Loucy (cell line): ENCODE measurements around the gene INVS.
"Not testable (repeated sequence)": the region's sequence is repeated elsewhere in the genome, so short reads cannot be mapped to it uniquely, and the experiment has no call there.

Experiments
- H2AFZ ChIP-seq: fragments of 200-600 bp; sonication (generic); 2 replicates; pipeline ENCODE4 v1.6.0; 2016; ENCODE audit warnings: antibody characterized with exemption, mild to moderate bottlenecking, low read length, moderate library complexity
- H3F3A ChIP-seq: fragments of 200-600 bp; 2 replicates; pipeline ENCODE4 v1.6.0; 2016; ENCODE audit warnings: antibody characterized with exemption, low read depth, mild to moderate bottlenecking
- H3K27me3 ChIP-seq: fragments of 200-600 bp; sonication (generic); 2 replicates; pipeline ENCODE4 v1.6.1; 2014; ENCODE audit warnings: low read length, mild to moderate bottlenecking; ENCODE audit not compliant: insufficient read depth, poor library complexity, severe bottlenecking
- H3K36me3 ChIP-seq: fragments of 200-600 bp; sonication (generic); 2 replicates; pipeline ENCODE4 v1.6.1; 2016; ENCODE audit warnings: low read length; ENCODE audit not compliant: insufficient read depth
- H3K4me1 ChIP-seq: fragments of 200-600 bp; sonication (generic); 2 replicates; pipeline ENCODE4 v1.5.1; 2014; ENCODE audit warnings: low read length, mild to moderate bottlenecking; ENCODE audit not compliant: insufficient read depth, poor library complexity, severe bottlenecking
- H3K4me2 ChIP-seq: fragments of 200-600 bp; sonication (generic); 2 replicates; pipeline ENCODE4 v1.6.0; 2014; ENCODE audit warnings: antibody characterized with exemption, low read length, low read depth, mild to moderate bottlenecking; ENCODE audit not compliant: poor library complexity, severe bottlenecking
- H3K4me3 ChIP-seq: fragments of 200-600 bp; sonication (generic); 2 replicates; pipeline ENCODE4 v1.5.1; 2014; ENCODE audit warnings: low read length, mild to moderate bottlenecking, mixed read lengths; ENCODE audit not compliant: poor library complexity, severe bottlenecking
- H3K79me2 ChIP-seq: fragments of 200-600 bp; sonication (generic); 2 replicates; pipeline ENCODE4 v1.6.1; 2014; ENCODE audit warnings: low read length; ENCODE audit not compliant: insufficient read depth
- H3K9ac ChIP-seq: fragments of 200-600 bp; sonication (generic); 2 replicates; pipeline ENCODE4 v1.6.0; 2014; ENCODE audit warnings: mild to moderate bottlenecking, low read depth, low read length, moderate library complexity; ENCODE audit not compliant: poor library complexity, severe bottlenecking
- H3K9me2 ChIP-seq: fragments of 200-600 bp; sonication (generic); replicated peaks from 2 replicates; pipeline ENCODE4 v1.6.1; 2016; ENCODE audit warnings: low read depth, low read length, mixed read lengths
- H3K9me3 ChIP-seq: fragments of 200-600 bp; sonication (generic); 2 replicates; pipeline ENCODE4 v1.6.1; 2014; ENCODE audit warnings: mild to moderate bottlenecking, antibody characterized with exemption, low read length, low read depth; ENCODE audit not compliant: insufficient read depth
- H4K20me1 ChIP-seq: fragments of 200-600 bp; sonication (generic); 2 replicates; pipeline ENCODE4 v1.6.0; 2014; ENCODE audit warnings: antibody characterized with exemption, low read length, mild to moderate bottlenecking; ENCODE audit not compliant: insufficient read depth, poor library complexity, severe bottlenecking
- EZH2phosphoT487 ChIP-seq: fragments of 200-600 bp; IDR thresholded peaks from 2 replicates; pipeline ENCODE4 v1.6.1; 2018; ENCODE audit warnings: antibody characterized with exemption, mild to moderate bottlenecking, moderate library complexity, borderline replicate concordance
- TF ChIP-seq, protein P1 (sequence below): fragments of 200-600 bp; sonication (generic); conservative IDR thresholded peaks from 2 replicates; pipeline ENCODE4 v1.5.1; 2014; ENCODE audit warnings: mild to moderate bottlenecking, antibody characterized with exemption, low read length

Gene INVS

GRCh38 chr9:100145167-100145934, 46.3 kb downstream of the INVS start:
- H3F3A ChIP-seq, H3K9ac ChIP-seq, H3K9me3 ChIP-seq, H4K20me1 ChIP-seq, H3K9me2 ChIP-seq, H3K4me2 ChIP-seq, H3K4me3 ChIP-seq, H3K36me3 ChIP-seq, H3K4me1 ChIP-seq, H2AFZ ChIP-seq, H3K27me3 ChIP-seq, H3K79me2 ChIP-seq: not testable (repeated sequence)

GRCh38 chr9:100145976-100146375, 46.9 kb downstream of the INVS start:
- not testable (repeated sequence) for H3K4me3 ChIP-seq, H3K9me3 ChIP-seq, H3K9ac ChIP-seq, H3K79me2 ChIP-seq, H2AFZ ChIP-seq, H3K9me2 ChIP-seq, H3F3A ChIP-seq, H3K27me3 ChIP-seq, H3K4me2 ChIP-seq, H3K4me1 ChIP-seq, H4K20me1 ChIP-seq, H3K36me3 ChIP-seq

DNA sequence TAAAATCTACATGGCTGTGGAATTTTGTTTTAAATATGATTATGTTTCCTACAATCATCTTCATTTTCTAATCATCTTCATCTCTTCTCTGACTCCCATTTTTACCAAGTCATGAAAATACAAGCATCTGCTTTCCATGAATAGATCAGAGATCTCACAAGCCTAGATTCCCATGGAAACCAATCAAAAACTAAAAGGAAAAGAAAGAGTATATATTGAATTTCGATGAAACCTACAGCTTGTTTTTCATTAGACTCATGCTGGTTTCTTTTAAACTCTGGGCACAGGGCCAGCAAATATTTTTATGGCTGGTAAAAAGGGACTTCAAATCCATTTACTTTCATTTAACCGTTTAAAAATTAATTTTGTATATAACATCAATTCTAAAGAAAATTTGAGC, 51.2 kb downstream of the INVS start:
- H3K9me2 ChIP-seq = no peaks in the 10 kb centered on the region
- no peaks in the 10 kb centered on the region for H3K36me3 ChIP-seq
- TF ChIP-seq, protein P1, sequence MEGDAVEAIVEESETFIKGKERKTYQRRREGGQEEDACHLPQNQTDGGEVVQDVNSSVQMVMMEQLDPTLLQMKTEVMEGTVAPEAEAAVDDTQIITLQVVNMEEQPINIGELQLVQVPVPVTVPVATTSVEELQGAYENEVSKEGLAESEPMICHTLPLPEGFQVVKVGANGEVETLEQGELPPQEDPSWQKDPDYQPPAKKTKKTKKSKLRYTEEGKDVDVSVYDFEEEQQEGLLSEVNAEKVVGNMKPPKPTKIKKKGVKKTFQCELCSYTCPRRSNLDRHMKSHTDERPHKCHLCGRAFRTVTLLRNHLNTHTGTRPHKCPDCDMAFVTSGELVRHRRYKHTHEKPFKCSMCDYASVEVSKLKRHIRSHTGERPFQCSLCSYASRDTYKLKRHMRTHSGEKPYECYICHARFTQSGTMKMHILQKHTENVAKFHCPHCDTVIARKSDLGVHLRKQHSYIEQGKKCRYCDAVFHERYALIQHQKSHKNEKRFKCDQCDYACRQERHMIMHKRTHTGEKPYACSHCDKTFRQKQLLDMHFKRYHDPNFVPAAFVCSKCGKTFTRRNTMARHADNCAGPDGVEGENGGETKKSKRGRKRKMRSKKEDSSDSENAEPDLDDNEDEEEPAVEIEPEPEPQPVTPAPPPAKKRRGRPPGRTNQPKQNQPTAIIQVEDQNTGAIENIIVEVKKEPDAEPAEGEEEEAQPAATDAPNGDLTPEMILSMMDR = no peak
- no peak for TF ChIP-seq EZH2phosphoT487
- H3K27me3 ChIP-seq = no peaks in the 10 kb centered on the region
- no peaks in the 10 kb centered on the region for H3K4me1 ChIP-seq
- H2AFZ ChIP-seq = no peak overlapping the region
- no peak overlapping the region for H3K4me3 ChIP-seq
- H3K9ac ChIP-seq = no peak overlapping the region
- H3K79me2 ChIP-seq = no peaks in the 10 kb centered on the region
- no peaks in the 10 kb centered on the region for H3F3A ChIP-seq
- no peak overlapping the region for H3K4me2 ChIP-seq
- H3K9me3 ChIP-seq = no peaks in the 10 kb centered on the region
- H4K20me1 ChIP-seq = no peaks in the 10 kb centered on the region

DNA sequence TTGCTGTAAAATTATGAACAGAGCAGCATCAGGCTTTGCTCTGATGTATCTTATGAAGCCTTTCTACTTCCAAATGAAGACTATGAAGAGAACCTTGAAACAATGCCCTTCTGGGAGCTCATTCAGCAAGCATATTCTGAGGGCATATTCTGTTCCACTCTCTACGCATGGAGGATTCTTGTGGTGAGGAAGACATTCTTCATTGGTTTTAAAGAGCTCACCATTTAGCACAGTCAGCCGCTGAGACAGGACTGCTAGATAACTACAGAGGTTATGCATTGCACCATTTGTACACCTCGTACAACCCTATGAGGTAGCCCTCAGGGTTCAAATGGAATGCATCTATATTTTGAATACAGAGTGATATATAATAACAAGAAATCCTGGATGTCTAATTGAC, 61.0 kb downstream of the INVS start:
- Histone ChIP-seq H3F3A (no peaks in the 10 kb centered on the region; the same call in 1 of the 2 replicates), H3K9me2 (no peaks in the 10 kb centered on the region), H4K20me1 (no peaks in the 10 kb centered on the region), H3K9me3 (no peaks in the 10 kb centered on the region), H3K36me3 (no peaks in the 10 kb centered on the region), H3K9ac (no peak overlapping the region), H3K79me2 (no peaks in the 10 kb centered on the region), H3K4me3 (no peak overlapping the region), H2AFZ (no peak overlapping the region), H3K4me1 (no peaks in the 10 kb centered on the region), H3K4me2 (no peak overlapping the region), H3K27me3 (no peaks in the 10 kb centered on the region)
- TF ChIP-seq EZH2phosphoT487 = no peak
- TF ChIP-seq, protein P1 = no peak
